ENCODE results near the gene SLC1A3. TPM values are rescaled to one million over a fixed set of nuclear protein-coding genes. Genes with fewer than 3 reads are reported as not detected.
A peak's percentile ranks its signal among the peaks of the same experiment; 100 is the strongest.

Gene SLC1A3
- total and polyA plus RNA-seq, 10 of the 15 experiments (the other 5 are each of a cell fraction or from before 2014, with no cell fraction given) = 0.23 to 4.4 (median 3.3) TPM

DNA sequence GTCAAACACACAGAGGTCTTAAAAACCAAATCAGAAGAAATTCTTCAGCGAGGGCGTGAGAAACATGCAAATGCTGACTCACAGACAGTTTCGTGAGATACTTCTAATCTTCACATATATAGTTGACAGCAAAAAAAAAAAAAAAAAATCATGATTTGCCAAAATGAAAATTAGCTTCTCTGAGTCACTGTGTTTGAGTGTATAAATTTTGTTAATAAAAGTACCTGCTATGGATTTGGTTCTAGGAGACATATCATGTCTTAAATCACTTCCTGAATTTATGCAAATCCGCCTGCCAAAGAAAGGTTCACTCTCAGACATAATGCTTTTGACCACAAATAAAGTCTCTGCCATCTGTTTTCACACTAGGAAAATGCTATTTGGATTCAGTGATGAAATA is 114.3 kb downstream of the SLC1A3 start:
- Histone ChIP-seq H2AFZ (ENCODE audit: control insufficient read depth, low read depth, low read length) (no peak overlapping the region), H3K27me3 (replicated peaks in 1 of 2; ENCODE audit: control insufficient read depth in 2 of 2, insufficient read depth in 2 of 2, low read length in 1 of 2) (no peaks in the 10 kb centered on the region), H3K4me3 (peak overlapping the region; percentile 60; the same call in 1 of the 2 replicates), H3K9me3 (replicated peaks; ENCODE audit: control insufficient read depth, insufficient read depth, low read length) (no peaks in the 10 kb centered on the region), H4K20me1 (ENCODE audit: control insufficient read depth, insufficient read depth) (no peaks in the 10 kb centered on the region), H3K27ac (ENCODE audit: control insufficient read depth, insufficient read depth) (peak overlapping the region; percentile 96), H3K79me2 (ENCODE audit: control insufficient read depth, insufficient read depth, low read length) (peaks cover 56% of the 10 kb centered on the region), H3K4me2 (ENCODE audit: control insufficient read depth, insufficient read depth) (peak overlapping the region; percentile 75), H3K9ac (ENCODE audit: control insufficient read depth, insufficient read depth, low read length) (no peak overlapping the region), H3K36me3 (ENCODE audit: control insufficient read depth in 2 of 2, insufficient read depth in 2 of 2, low read length in 1 of 2) (no peaks in the 10 kb centered on the region), H3K4me1 (ENCODE audit: control insufficient read depth, insufficient read depth, low read length) (peaks cover 54% of the 10 kb centered on the region)
- peak; percentile 74 for FAIRE-seq
- ChIA-PET CTCF (interaction anchor here (1.1 to 8.4 kb wide), 11 partner anchors 10 to 155 kb away, joined by 3 to 202 read pairs (median 8); no protein-coding TSS in a partner anchor), RAD21 (ENCODE audit: unreplicated experiment) (interaction anchor here (0.7 to 7.4 kb wide), 9 partner anchors 9 to 161 kb away, joined by 3 to 65 read pairs (median 5); no protein-coding TSS in a partner anchor), SMC1A (ENCODE audit: uncharacterized antibody, unreplicated experiment) (interaction anchor here (0.7 to 9.4 kb wide), 9 partner anchors 9 to 147 kb away, joined by 3 to 176 read pairs (median 6); no protein-coding TSS in a partner anchor), POLR2A (interaction anchor here (1.0 to 2.9 kb wide), 5 partner anchors 19 to 651 kb away, joined by 3 to 13 read pairs (median 4); no protein-coding TSS in a partner anchor)
- in situ Hi-C loops (cut with MboI) = no loop called here
- intact Hi-C loops (cut with micrococcal nuclease; ENCODE audit: unreplicated experiment) = loop anchor here (5.0 to 10.0 kb wide), 2 partner anchors 157 to 484 kb away; partner anchors contain the start of gene NIPBL
- DNase-seq (ENCODE audit: low read depth, low spot score) = no peak
- under 1% methylated on average over 4 of the region's 4 CpGs for WGBS (ENCODE audit: insufficient coverage, insufficient replicate concordance, low lambda C conversion rate, missing lambda C conversion rate)
- no peak for ATAC-seq
- BruUV-seq (replicated peaks) = no TSS peak
- TF ChIP-seq ZZZ3 (IDR thresholded peaks at IDR 0.05; ENCODE audit: control insufficient read depth, insufficient read length, low read depth) (no peak), PAX5 (IDR thresholded peaks at IDR 0.05; ENCODE audit: borderline replicate concordance, low read depth, low read length) (no peak), IKZF2 (IDR thresholded peaks at IDR 0.05) (peak in 1 of 2 experiments; percentile 59; a peak in 2 of 4 replicates), NFIC (IDR thresholded peaks at IDR 0.05; ENCODE audit: low read depth, low read length) (peak; percentile 58; the same call in 1 of the 2 replicates), CBX5 (IDR thresholded peaks at IDR 0.05; ENCODE audit: low read depth) (peak; percentile 59; the same call in 1 of the 2 replicates), CEBPB (IDR thresholded peaks at IDR 0.05; ENCODE audit: borderline replicate concordance in 1 of 2, low read depth in 2 of 2, low read length in 2 of 2) (0 out of 4 replicates have a peak, but pooled peaks of 1 of the 2 experiments have one; percentile 23), ZNF384 (IDR thresholded peaks at IDR 0.05; ENCODE audit: borderline replicate concordance, low read depth, low read length) (peak; percentile 86), ATF7 (IDR thresholded peaks at IDR 0.05; ENCODE audit: low read depth) (peak; percentile 62; the same call in 1 of the 2 replicates), SPI1 (IDR thresholded peaks at IDR 0.05; ENCODE audit: borderline replicate concordance, insufficient read depth, low read depth, low read length) (peak; percentile 70), BHLHE40 (IDR thresholded peaks at IDR 0.05; ENCODE audit: borderline replicate concordance in 1 of 2, low read depth in 2 of 2, low read length in 1 of 2) (no peak), MTA2 (IDR thresholded peaks at IDR 0.05; ENCODE audit: low read depth) (peak; percentile 60), STAT3 (IDR thresholded peaks at IDR 0.05; ENCODE audit: low read depth, low read length) (0 out of 2 replicates have a peak, but pooled peaks have one; percentile 33), POLR2AphosphoS5 (IDR thresholded peaks at IDR 0.05; ENCODE audit: low read length) (no peak), GATAD2B (conservative IDR thresholded peaks at IDR 0.05; ENCODE audit: low read depth) (no peak), POU2F2 (IDR thresholded peaks at IDR 0.05; ENCODE audit: borderline replicate concordance, low read depth, low read length) (peak; percentile 93; the same call in 2 of the 3 replicates), KLF5 (IDR thresholded peaks at IDR 0.05; ENCODE audit: partially characterized antibody) (no peak), ZNF24 (IDR thresholded peaks at IDR 0.05) (peak; percentile 31; the same call in 1 of the 2 replicates)
- TF ChIP-seq, protein P1, sequence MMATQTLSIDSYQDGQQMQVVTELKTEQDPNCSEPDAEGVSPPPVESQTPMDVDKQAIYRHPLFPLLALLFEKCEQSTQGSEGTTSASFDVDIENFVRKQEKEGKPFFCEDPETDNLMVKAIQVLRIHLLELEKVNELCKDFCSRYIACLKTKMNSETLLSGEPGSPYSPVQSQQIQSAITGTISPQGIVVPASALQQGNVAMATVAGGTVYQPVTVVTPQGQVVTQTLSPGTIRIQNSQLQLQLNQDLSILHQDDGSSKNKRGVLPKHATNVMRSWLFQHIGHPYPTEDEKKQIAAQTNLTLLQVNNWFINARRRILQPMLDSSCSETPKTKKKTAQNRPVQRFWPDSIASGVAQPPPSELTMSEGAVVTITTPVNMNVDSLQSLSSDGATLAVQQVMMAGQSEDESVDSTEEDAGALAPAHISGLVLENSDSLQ (IDR thresholded peaks at IDR 0.05) = peak; percentile 40; the same call in 1 of the 2 replicates
- TF ChIP-seq, protein P2, sequence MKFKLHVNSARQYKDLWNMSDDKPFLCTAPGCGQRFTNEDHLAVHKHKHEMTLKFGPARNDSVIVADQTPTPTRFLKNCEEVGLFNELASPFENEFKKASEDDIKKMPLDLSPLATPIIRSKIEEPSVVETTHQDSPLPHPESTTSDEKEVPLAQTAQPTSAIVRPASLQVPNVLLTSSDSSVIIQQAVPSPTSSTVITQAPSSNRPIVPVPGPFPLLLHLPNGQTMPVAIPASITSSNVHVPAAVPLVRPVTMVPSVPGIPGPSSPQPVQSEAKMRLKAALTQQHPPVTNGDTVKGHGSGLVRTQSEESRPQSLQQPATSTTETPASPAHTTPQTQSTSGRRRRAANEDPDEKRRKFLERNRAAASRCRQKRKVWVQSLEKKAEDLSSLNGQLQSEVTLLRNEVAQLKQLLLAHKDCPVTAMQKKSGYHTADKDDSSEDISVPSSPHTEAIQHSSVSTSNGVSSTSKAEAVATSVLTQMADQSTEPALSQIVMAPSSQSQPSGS (IDR thresholded peaks at IDR 0.05; ENCODE audit: low read length) = peak; percentile 82
- TF ChIP-seq, protein P3, sequence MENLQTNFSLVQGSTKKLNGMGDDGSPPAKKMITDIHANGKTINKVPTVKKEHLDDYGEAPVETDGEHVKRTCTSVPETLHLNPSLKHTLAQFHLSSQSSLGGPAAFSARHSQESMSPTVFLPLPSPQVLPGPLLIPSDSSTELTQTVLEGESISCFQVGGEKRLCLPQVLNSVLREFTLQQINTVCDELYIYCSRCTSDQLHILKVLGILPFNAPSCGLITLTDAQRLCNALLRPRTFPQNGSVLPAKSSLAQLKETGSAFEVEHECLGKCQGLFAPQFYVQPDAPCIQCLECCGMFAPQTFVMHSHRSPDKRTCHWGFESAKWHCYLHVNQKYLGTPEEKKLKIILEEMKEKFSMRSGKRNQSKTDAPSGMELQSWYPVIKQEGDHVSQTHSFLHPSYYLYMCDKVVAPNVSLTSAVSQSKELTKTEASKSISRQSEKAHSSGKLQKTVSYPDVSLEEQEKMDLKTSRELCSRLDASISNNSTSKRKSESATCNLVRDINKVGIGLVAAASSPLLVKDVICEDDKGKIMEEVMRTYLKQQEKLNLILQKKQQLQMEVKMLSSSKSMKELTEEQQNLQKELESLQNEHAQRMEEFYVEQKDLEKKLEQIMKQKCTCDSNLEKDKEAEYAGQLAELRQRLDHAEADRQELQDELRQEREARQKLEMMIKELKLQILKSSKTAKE (IDR thresholded peaks at IDR 0.05; ENCODE audit: low read depth, poor library complexity, severe bottlenecking) = peak; percentile 80
